HG02981 (cell line): Measurements from ENCODE around the gene ZNF443.
A peak's percentile ranks its signal among the peaks of the same experiment; 100 is the strongest.
"Not testable (repeated sequence)": the region's sequence is repeated elsewhere in the genome, so short reads cannot be mapped to it uniquely, and the experiment has no call there.

ENCODE experiments used
- ATAC-seq: cut with Tn5 transposase; IDR thresholded peaks from one replicate; pipeline ENCODE4 v1.9.1; 2021; ENCODE audit warnings: mild to moderate bottlenecking, moderate library complexity; ENCODE audit not compliant: unreplicated experiment

ZNF443 gene

DNA sequence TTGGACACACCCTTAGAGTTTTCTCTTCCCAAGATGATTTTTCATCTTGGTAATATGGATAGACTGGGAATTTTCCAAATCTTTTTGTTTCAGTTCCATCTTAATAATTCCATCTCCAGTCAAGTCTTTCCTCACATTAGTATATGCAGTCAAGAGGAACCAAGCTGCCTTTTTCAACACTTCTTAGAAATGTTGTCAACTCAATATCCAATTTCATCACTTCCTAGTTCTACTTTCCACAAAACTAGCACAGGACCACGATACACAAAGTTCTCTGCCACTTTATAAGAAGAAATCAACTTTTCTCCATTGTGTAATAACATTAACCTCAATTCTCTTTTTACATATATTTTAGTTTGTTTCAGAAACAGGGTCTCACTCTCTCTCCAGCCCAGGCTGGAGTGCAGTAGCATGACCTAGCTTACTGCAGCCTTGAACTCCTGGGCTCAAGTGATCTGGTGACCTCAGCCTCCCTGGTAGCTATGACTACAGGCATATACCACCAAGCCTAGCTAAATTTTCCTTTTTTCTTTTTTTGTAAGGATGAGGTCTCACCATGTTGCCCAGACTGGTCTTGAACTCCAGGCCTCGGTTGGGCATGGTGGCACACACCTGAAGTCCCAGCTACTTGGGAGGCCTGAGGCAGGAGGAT, 15.5 kb downstream of the ZNF443 start:
- ATAC-seq = no peak

DNA sequence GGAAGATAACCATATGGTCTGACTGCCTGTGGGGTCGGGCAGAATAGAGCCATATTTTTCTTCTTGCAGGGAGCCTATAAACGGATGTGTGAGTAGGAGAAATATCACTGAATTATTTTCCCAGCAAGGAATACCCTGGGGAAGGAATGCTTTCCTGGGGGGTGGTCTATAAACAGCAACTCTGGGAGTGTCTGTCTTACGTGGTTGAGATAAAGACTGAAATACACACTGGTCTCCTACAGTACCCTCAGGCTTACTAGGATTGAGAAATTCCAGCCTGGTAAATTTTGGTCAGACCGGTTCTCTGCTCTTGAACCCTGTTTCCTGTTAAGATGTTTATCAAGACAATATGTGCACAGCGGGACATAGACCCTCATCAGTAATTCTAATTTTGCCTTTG, 23.5 kb downstream of the ZNF443 start:
- ATAC-seq = not testable (repeated sequence)

DNA sequence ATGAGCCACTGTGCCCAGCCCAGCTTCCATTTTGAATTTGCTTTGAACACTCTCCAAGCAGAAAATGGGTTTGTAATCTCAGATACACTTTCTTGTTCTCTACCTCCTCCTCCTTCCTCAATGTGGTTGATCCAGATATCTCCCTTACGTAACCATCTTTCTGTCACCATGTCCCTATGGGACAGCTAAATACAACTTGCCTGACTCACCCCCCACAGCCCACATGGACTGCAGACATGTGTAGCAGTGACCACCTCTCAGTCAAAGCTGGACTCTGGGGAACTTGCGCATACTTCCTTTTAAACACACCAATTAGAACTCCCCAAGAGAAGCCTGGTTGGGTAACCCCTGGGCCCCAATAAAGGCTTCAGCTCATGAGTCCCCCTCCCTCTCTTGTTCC, 28.9 kb downstream of the ZNF443 start:
- no peak for ATAC-seq

DNA sequence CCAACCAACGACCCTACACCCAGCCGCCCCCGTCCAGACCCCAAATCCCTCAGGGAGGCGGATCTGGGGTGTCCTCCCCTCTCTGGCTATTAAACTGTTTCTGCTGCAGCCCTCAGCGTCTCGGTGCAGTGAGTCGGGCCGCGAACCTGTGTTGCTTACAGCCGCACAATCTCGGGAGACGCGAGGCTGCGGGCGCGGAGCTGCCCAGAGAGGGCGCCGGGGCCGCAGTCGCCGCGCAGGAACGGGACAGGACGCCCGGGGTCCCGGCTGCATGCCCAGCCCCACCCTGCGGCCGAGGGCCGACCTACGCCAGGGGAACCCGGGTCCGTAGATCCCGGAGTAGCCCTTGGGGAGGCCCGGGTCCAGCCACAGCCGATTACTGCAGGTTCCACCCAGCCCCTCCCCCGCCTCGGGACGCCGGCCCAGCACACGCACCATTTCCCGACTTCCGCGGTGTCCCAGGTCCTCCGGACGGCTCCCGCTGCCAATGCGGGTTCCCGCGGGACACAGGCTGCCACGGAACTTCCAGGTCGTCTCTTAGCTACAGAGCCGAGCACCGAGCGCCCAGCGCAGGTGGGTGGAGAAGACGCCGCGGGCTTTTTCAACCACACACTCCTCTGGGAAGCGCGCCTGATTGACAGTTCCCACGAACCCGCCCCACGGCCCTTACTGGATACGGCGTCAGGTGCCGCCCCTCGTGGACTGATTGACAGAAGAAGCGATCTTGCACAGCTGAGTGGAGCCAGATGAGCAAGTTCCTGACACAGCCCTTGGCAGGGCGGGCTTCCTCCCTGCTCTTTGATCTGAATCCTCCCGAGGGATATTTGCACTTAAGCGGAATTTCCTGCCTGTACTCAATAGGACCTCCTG, 40.0 kb downstream of the ZNF443 start, which contains the start of gene ZNF799:
ZNF799 (minus strand) TSS at position 639 of the 870 bp plus-strand sequence; CDS start at position 438, 201 bp downstream.
- peak; percentile 79 for ATAC-seq

DNA sequence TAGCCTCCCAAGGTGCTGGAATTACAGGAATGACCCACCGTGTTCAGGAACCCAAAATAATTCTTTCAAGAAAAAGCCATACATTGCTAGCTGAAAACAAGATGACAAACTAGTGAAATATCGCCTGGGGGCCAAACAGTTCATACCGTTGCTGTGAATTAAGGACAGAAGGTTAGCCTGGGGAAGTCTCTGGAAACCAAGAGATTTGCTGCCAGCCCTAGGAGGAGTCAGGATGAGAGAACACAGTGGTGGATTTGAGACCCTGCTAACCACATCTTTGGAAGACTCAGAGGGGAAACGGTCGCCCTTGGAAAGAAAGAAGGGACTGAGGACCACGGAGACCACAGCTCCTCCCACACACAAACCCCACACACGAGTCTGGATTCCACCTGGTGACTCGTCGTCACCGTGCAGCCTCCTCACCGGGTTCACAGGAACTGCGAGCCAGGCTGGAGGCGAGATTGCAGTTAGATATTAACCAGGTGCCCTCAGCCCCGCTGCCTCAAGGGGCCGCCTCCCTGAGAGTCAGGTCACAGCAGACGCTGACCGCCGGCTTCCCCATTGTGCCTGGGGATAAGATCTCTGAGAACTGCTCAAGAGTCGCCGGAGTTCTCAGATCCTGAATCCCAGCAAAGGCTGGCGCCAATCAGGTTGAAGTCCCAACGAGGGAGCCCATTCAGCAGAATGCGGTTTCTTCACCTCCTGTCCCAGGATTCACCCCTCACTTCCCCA, 40.8 kb downstream of the ZNF443 start:
- peak; percentile 53 for ATAC-seq

DNA sequence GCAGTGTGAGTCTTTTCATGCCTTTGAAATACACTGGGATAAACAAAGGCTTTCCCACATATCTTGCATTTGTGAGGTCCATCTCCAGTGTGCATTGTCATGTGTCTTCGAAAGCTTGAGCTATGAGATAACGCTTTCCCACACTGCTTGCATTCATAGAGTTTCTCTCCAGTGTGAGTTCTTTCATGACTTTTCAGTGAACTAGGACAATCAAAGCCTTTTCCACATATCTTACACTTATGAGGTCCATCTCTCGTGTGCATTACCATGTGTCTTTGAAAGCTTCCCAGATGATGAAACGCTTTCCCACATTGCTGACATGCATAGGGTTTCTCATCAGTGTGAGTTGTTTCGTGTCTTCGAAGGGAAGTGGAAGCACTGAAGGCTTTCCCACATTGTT, 49.7 kb downstream of the ZNF443 start:
- ATAC-seq = not testable (repeated sequence)

DNA sequence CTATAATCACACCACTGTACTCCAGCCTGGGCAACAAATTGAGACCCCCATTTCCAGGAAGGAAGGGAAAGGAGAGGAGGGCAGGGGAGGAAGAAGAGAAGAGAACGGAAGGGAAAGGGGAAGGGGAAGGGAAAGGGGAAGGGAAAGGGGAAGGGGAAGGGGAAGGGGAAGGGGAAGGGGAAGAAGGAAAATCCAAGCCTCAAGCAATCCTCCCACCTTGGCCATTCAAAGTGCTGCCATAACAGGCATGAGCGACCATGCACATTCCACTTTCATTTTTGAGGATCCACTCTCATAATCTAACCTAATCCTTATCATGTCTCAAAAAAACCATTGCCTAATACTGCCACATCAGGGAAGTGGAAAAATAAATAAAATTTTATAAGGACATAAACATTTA, 54.5 kb downstream of the ZNF443 start:
- ATAC-seq = not testable (repeated sequence)

DNA sequence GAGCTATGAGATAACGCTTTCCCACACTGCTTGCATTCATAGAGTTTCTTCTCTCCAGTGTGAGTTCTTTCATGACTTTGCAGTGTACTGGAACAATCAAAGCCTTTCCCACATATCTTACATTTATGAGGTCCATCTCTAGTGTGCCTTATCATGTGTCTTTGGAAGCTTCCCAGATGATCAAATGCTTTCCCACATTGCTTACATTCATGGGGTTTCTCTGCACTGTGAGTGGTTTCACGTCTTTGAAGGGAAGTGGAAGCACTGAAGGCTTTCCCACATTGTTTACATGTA, 60.4 kb downstream of the ZNF443 start:
- no peak for ATAC-seq

DNA sequence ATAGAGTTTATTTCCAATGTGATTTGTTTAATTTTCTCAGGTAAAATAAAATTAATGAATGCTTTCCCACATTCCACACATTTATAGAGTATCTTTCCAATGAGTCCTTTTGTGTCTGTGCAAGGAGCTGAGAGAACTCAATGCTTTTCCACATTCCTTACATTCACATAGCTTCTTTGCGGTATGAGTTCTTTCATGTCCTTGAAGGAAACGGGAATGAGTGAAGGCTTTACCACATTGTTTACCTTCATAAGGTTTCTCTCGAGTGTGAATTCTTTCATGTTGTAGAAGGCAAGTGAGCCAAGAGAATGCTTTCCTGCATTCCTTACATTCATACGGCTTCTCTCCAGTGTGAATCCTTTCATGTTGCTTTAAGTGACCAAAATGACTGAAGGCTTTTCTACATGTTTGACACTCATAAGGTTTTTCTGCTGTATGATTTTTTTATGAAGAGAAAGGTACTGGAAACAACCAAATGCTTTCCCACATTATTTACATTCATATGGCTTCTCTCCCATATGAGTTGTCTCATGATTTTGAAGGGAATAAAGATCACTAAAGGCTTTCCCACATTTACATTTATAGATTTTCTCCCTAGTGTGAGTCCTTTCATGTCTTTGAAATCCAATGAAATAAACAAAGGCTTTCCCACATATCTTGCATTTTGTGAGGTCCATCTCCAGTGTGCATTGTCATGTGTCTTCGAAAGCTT, 60.9 kb downstream of the ZNF443 start:
- ATAC-seq = no peak
